Measurements from ENCODE around the gene ST6GALNAC3. TPM values are rescaled to one million over a fixed set of nuclear protein-coding genes. Genes with fewer than 3 reads are reported as not detected.

Gene ST6GALNAC3
- total RNA-seq, 1 experiment from 2014 or later = 2.2 TPM

- Histone ChIP-seq H4K20me1 (ENCODE audit: insufficient read depth) (no peaks in the 10 kb centered on the region), H3K36me3 (ENCODE audit: control insufficient read depth in 1 of 2, insufficient read depth in 2 of 2, low read length in 2 of 2) (no peaks in the 10 kb centered on the region), H3K4me3 (replicated peaks in 1 of 2; ENCODE audit: low read depth in 1 of 2, low read length in 2 of 2) (no peak overlapping the region), H3K4me1 (ENCODE audit: control insufficient read depth in 1 of 2, insufficient read depth in 2 of 2, low read length in 2 of 2) (no peaks in the 10 kb centered on the region), H3K4me2 (ENCODE audit: low read length) (no peak overlapping the region), H2AFZ (ENCODE audit: low read depth, low read length, poor library complexity, severe bottlenecking) (no peak overlapping the region), H3K9me3 (ENCODE audit: control insufficient read depth in 1 of 2, insufficient read depth in 1 of 2, low read depth in 1 of 2, low read length in 2 of 2) (no peaks in the 10 kb centered on the region), H3K27me3 (ENCODE audit: insufficient read depth, low read length) (no peaks in the 10 kb centered on the region), H3K27ac (ENCODE audit: low read depth, low read length) (no peak overlapping the region), H3K79me2 (ENCODE audit: insufficient read depth, low read length) (no peaks in the 10 kb centered on the region), H3K9me2 (ENCODE audit: insufficient read depth) (no peaks in the 10 kb centered on the region), H3K9ac (ENCODE audit: low read length) (no peak overlapping the region)
- intact Hi-C loops (cut with micrococcal nuclease) = no loop called here
- ChIA-PET RAD21 (ENCODE audit: low non-redundant PET in 1 of 2, low total read pairs in 2 of 2, uncharacterized antibody in 2 of 2, unreplicated experiment in 2 of 2) (no interaction called here), POLR2A (no interaction called here), CTCF (no interaction called here)
- TF ChIP-seq ELF1 (IDR thresholded peaks at IDR 0.05; ENCODE audit: borderline replicate concordance, low read depth) = no peak
- TF ChIP-seq ZNF274 (IDR thresholded peaks at IDR 0.05; ENCODE audit: low read depth, low read length) = no peak
- no peak for TF ChIP-seq CBX3 (IDR thresholded peaks at IDR 0.05; ENCODE audit: low read depth)
- TF ChIP-seq FOSL1 (IDR thresholded peaks at IDR 0.05; ENCODE audit: low read depth) = no peak
- DNase-seq (ENCODE audit: low read depth, low spot score) (no peak), ATAC-seq (no peak)
- BruUV-seq (replicated peaks) = no TSS peak
Measured at GRCh38 chr1:76390456-76390855, 315.9 kb downstream of the ST6GALNAC3 start.

GRCh38 chr1:76395059-76395458 is 320.5 kb downstream of the ST6GALNAC3 start:
- intact Hi-C loops (cut with micrococcal nuclease) = no loop called here

More at GRCh38 chr1:76395059-76395458, 320.5 kb downstream of the ST6GALNAC3 start:
- no peaks in the 10 kb centered on the region for H3K27me3 ChIP-seq (ENCODE audit: insufficient read depth, low read length)
- no peak overlapping the region for H3K4me3 ChIP-seq (replicated peaks in 1 of 2; ENCODE audit: low read depth in 1 of 2, low read length in 2 of 2)
- POLR2A ChIA-PET = no interaction called here
- no peaks in the 10 kb centered on the region for H3K79me2 ChIP-seq (ENCODE audit: insufficient read depth, low read length)
- no peaks in the 10 kb centered on the region for H3K9me3 ChIP-seq (ENCODE audit: control insufficient read depth in 1 of 2, insufficient read depth in 1 of 2, low read depth in 1 of 2, low read length in 2 of 2)
- ATAC-seq = no peak
- no peaks in the 10 kb centered on the region for H4K20me1 ChIP-seq (ENCODE audit: insufficient read depth)
- no TSS peak for BruUV-seq (replicated peaks)
- no peak overlapping the region for H3K9ac ChIP-seq (ENCODE audit: low read length)
- RAD21 ChIA-PET (ENCODE audit: low non-redundant PET in 1 of 2, low total read pairs in 2 of 2, uncharacterized antibody in 2 of 2, unreplicated experiment in 2 of 2) = no interaction called here
- no peak overlapping the region for H3K27ac ChIP-seq (ENCODE audit: low read depth, low read length)
- H2AFZ ChIP-seq (ENCODE audit: low read depth, low read length, poor library complexity, severe bottlenecking) = no peak overlapping the region
- no peaks in the 10 kb centered on the region for H3K36me3 ChIP-seq (ENCODE audit: control insufficient read depth in 1 of 2, insufficient read depth in 2 of 2, low read length in 2 of 2)
- no peak for DNase-seq (ENCODE audit: low read depth, low spot score)
- no peaks in the 10 kb centered on the region for H3K4me1 ChIP-seq (ENCODE audit: control insufficient read depth in 1 of 2, insufficient read depth in 2 of 2, low read length in 2 of 2)
- H3K4me2 ChIP-seq (ENCODE audit: low read length) = no peak overlapping the region
- H3K9me2 ChIP-seq (ENCODE audit: insufficient read depth) = no peaks in the 10 kb centered on the region
- CTCF ChIA-PET = no interaction called here
- TF ChIP-seq FOSL1 (IDR thresholded peaks at IDR 0.05; ENCODE audit: low read depth) = no peak
- TF ChIP-seq, protein P1, sequence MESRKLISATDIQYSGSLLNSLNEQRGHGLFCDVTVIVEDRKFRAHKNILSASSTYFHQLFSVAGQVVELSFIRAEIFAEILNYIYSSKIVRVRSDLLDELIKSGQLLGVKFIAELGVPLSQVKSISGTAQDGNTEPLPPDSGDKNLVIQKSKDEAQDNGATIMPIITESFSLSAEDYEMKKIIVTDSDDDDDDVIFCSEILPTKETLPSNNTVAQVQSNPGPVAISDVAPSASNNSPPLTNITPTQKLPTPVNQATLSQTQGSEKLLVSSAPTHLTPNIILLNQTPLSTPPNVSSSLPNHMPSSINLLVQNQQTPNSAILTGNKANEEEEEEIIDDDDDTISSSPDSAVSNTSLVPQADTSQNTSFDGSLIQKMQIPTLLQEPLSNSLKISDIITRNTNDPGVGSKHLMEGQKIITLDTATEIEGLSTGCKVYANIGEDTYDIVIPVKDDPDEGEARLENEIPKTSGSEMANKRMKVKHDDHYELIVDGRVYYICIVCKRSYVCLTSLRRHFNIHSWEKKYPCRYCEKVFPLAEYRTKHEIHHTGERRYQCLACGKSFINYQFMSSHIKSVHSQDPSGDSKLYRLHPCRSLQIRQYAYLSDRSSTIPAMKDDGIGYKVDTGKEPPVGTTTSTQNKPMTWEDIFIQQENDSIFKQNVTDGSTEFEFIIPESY (IDR thresholded peaks at IDR 0.05; ENCODE audit: extremely low read depth, insufficient replicate concordance, low read length) = no peak
- no peak for TF ChIP-seq YY1 (IDR thresholded peaks at IDR 0.05; ENCODE audit: extremely low read depth, insufficient replicate concordance, low read depth, low read length)
- no peak for TF ChIP-seq MAX (IDR thresholded peaks at IDR 0.05)
- TF ChIP-seq JUND (IDR thresholded peaks at IDR 0.05) = no peak
- TF ChIP-seq, protein P2, sequence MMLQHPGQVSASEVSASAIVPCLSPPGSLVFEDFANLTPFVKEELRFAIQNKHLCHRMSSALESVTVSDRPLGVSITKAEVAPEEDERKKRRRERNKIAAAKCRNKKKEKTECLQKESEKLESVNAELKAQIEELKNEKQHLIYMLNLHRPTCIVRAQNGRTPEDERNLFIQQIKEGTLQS (IDR thresholded peaks at IDR 0.05) = no peak
- no peak for TF ChIP-seq EZH2 (IDR thresholded peaks at IDR 0.05)
- TF ChIP-seq EGR1 (IDR thresholded peaks at IDR 0.05; ENCODE audit: low read depth) = no peak

Data from HCT116 (cell line).